Anterior cingulate cortex (tissue), 58 donors: ENCODE data around the gene HIPK4.
A peak's percentile ranks its signal among the peaks of the same experiment; 100 is the strongest.

ENCODE experiments used
- DNase-seq, 58 donors: peaks; one replicate each; lab custom pipeline; 2025; lab: John Stamatoyannopoulos, UW

Gene HIPK4

DNA sequence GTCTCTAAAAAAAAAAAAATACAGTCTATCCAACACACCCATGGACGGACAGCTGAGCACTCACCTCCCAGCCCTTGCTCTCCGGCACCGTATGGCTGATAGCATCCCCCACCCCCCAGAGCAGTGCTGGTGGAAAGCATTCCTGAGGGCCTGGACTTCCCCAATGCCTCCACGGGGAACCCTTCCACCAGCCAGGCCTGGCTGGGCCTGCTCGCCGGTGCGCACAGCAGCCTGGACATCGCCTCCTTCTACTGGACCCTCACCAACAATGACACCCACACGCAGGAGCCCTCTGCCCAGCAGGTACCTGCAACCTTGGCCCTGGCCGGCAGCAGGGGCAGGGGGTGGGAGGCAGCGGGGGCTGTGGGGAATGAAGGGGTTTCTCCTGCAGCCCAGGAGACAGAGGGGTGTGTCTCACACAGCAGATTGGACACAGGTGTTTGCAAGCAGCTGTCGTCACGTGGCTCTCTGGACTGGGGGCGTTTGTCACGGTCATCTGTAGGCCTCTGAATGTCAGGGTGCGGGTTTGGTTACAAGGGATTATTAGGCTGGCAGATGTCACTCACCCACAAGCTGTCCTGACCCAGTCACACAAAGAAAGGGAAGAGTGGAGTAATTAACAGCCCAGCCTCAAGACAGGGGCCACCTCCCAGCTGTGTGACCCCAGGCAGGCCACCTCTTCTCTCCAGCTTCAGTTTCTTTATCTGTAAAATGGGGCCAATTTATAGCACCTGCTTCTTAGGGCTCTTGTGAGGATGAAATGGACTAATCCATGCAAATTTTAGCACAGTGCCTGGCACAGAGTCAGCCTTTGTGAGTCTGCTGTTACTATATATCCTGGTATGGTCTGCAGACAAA is 22.2 kb downstream of the HIPK4 start:
- DNase-seq = no peak

DNA sequence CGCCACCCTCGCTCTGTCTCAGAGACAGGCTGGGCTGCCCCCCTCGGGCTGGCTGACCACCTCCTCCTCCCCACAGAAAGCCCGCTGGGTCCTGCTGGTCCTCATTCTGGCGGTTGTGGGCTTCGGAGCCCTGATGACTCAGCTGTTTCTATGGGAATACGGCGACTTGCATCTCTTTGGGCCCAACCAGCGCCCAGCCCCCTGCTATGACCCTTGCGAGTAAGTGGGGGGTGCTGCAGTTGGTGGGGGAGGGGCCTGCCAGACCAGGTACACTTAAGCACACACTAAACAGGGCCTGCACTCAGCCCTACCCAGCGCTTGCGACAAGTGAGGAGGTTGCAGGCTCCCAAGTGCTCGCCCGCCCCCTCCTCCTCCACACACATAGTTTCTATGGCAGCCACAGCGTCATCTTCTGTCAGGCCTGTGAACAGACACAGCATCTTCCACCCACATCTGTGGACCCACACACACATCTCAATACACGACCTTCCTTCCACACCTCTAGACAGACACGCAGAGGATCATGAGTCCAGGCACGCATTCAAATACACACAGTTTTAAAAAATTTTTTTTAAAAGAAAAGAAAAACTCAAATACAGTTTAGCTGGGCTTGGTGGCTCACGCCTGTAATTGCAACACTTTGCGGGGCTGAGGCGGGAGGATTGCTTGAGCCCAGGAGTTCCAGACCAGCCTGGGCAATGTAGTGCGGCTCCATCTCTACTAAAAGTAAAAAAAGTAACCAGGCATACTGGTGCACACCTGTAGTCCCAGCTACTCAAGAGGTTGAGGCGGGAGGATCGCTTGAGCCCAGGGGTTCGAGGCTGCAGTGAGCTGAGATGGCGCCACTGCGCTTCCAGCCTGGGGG is 23.1 kb downstream of the HIPK4 start:
- peak in 41 of 58 donors; percentile 3 to 76 (median 41) for DNase-seq

DNA sequence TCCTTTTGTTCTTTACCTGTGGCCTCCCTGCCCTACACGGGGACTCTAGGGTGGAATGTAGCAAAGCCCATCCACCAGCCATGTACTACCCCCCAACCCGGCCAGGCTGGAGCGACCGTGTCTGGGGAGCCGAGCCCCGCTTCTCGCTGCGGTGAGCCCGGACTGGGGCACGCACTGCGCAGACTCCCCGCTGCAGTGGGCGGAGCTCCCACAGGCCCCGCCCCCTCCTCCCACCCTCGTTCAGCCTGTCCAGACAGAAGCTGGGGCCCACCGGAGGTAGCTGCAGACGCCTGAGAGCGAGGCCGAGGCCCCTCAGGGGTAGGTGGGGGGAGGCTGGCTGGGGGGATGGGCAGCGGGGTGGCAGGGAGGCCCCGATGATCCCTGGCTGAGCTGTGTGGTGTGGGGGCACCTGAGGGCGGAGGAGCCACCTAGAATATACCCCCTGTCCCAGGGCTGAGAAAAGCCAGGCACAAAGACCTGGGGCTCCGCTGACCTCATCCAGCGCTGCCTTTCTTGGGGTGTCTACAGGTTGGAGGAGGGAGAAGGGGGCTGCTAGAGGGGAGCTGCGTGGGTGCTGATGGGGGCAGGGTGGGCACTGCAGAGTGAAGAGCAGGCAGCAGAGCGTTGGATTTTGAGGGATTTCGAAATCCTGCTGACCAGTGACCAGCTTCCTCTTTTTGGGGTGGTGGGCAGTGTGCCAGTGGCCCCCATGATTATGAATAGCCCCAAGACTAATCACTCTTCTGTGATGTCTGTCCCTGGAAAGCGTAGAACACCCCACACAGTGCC is 24.2 kb downstream of the HIPK4 start:
- peak; percentile 13 to 91 (median 64) for DNase-seq

DNA sequence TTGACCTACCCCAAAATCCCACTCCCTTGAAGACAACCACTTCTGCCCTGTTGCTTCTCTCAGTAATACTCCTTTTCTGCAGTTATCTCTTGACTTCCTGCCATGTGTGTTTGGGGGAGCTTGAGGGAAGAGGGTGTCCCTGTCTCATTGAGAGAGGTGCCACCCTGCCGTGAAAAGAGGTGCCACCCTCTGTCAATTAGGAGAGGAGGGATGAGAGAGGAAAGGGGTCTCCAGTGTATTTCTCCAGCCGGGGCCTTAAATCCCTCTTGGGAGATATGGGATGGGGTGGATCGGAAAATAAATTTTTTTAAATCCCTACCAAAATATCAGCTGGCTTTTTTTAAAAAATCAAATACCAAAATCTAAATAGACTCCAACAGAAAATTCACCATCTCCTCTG is 25.0 kb downstream of the HIPK4 start:
- DNase-seq = no peak

DNA sequence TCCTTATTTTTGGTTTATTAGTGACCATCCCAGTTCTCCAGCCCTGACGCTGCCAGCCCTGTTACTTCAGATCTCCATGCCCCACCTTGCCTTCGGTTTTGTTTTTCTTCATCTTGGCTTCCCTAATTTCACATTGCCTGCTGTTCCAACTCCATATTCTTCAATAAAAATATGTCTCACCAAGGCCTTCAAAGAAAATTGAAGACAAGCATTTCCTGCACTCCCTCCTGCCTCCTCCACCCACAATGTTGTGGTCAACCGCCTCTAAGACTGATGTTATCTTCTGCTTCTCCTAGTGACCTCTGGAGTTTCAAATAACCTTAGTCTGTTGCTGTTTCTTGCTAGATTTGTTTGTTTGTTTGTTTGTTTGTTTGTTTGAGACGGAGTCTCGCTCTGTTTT is 26.9 kb downstream of the HIPK4 start:
- DNase-seq = no peak

DNA sequence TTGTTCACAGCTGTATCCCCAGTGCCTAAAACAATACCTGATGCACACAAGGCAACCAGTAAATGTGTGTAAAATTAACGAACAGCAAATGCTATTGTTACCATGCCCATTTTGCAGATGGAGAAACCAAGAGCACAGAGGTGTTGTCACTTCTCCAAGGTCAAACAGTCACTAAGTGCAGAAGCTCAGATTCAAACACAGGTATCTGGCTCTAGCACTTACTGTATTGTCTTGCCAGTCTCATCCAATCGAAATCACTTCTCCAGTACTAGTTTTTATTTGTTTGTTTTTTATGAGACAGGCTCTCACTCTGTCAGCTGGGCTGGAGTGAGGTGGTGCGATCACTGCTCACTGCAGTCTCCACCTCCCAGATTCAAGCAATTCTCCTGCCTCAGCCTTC is 27.8 kb downstream of the HIPK4 start:
- DNase-seq = no peak

DNA sequence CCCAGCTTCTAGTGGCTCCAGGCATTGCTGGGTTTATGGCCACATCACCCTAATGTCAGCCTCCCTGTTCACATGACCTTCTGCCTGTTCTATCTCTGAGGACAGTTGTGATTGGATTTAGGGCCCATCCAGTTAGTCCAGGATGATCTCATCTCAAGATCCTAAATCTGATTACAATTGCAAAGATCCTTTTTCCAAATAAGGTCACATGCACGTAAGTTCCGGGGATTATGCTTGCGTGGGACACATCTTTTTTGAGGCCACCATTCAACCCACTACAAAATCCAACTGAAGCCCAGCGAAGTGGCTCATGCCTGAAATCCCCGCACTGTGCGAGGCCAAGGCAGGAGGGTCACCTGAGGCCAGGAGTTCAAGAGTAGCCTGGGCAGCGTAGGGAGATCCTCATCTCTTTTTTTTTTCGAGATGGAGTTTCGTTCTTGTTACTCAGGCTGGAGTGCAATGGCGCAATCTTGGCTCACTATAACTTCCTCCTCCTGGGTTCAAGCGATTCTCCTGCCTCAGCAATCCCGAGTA is 29.2 kb downstream of the HIPK4 start:
- DNase-seq = peak in 1 of 58 donors; percentile 23

DNA sequence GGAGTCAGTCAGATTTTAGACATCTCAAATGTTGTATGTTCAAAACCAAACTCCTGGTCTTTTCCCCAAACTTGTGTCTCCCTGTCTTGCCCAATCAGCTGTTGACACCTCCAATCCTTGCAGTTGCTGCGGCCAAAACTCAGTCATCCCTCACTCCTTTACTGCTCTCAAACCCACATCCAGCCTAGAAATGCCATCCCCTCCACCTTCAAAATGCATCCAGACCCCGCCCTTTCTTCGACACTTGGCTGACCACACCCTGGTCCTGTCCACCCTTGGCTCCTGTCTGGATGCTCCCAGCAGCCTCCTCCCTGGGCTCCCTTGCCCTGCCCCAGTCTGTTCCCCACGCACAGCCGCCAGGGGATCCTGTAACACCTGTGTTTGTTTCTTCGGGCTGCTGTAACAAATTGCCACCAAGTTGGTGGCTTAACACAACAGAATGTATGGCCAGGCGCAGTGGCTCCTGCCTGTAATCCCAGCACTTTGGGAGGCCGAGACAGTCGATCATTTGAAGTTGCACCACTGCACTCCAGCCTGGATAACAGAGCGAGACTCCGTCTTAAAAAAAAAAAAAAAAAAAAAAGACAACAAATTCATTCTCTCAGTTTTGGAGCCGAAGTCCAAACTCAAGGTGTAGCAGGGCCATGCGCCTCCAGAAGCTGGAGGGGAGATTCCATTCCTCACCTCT is 29.8 kb downstream of the HIPK4 start:
- no peak for DNase-seq

DNA sequence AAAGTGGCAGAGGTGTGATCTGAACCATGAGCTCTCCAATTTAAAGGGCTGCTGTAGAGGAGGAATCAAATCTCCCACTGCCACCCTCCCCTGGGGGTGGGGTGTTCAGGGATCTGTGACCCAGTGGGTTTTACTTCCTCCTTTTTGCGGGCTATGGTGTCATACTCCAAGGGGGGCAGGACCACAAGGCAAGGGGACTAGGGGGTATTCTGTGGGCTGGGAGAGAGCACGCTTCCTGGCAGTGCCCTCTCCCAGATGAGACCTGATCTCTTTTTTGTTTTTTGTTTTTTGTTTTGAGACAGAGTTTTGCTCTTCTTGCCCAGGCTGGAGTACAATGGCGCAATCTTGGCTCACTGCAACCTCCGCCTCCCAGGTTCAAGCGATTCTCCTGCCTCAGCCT is 31.2 kb downstream of the HIPK4 start:
- DNase-seq = peak in 4 of 58 donors; percentile 10 to 23 (median 18)

DNA sequence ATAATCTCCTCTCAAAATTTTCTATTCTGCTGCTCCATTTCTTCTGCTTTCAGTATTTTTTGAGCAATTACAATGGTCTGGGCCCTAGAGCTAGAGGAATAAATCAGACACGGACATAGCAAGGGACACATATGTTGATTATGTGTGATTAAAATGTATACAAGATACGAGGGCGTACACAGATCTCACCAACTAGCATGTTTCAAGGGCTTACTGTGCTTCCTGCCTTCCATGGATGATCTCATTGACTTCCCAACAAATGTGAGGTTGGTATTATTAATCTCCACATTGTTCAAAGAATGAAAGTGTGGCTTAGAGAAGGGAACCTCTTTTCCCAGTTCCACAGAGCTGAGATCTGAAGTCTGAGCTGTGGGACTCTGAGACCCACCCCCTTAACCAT is 32.3 kb downstream of the HIPK4 start:
- DNase-seq = no peak

DNA sequence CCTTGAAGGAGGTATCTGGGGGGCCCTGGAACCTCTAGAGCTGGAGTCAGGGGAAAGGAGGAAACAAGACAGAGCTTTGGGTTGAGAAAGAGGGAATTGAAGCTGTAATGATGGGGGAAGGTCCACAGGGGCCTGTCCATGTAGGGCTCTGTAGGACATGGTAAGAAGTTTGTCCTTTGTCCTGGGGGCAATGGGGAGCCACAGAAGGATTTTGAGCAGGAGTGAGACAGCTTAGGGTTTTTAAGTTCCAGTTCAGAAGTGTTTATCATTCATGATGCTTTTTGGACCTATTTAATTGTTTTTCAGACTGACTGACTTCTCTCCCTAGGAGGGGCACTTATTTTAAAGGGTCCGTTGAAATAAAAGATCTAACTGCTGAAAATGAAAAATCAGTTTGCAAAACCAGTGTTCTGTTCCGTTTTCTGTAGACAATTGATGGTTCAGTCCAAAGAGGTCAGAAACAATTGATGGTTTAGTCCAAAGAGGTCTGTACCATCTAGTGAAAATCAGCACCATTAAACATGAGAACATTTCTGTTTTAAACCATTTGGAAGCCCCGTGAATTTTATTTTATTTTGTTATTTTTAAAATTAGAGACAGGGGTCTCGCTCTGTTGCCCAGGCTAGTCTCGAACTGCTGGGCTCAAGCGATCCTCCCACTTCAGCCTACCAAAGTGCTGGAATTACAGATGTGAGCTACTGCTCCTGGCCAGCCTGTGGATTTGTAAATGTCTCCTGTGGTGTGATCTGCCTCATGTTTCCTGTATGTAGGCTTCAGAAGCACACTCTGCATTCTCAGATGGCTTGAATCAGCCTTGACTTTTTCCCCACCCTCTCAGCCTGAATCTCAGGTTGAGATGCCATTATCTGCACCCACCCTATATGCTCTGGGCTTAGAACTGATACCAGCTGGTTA is 33.0 kb downstream of the HIPK4 start:
- no peak for DNase-seq

DNA sequence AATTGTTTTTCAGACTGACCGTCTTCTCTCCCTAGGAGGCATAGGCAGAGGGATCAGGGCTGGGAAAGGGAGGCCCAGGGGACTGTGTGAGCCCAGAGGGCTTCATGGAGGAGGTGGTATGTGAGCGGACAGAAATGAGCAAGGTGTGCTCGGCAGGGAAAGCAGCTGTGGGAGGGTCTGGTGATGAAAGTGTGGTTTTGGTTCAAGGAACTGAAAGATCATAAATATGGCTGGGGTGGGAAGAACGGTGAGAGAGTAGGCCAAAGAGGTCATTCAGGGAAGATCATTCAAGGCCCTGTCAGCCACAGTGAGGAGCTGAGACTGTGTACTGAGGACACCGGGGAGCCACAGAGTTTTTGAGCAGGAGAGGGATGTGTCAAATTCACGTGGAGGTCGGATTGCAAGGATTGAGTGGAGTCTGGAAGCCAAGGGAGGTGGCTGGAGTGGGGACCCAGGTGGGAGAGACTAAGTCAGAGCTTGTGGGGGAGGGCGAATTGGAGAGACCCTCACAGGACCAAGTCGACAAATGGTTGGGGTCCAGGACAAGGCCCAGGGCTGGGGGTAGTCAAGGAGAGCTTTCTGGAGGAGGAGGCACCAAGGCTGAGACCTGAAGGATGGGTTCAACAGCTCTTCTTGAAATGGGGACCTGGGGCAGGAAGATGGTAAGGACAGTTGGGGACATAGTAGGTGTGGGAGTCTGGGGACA is 33.9 kb downstream of the HIPK4 start:
- no peak for DNase-seq

DNA sequence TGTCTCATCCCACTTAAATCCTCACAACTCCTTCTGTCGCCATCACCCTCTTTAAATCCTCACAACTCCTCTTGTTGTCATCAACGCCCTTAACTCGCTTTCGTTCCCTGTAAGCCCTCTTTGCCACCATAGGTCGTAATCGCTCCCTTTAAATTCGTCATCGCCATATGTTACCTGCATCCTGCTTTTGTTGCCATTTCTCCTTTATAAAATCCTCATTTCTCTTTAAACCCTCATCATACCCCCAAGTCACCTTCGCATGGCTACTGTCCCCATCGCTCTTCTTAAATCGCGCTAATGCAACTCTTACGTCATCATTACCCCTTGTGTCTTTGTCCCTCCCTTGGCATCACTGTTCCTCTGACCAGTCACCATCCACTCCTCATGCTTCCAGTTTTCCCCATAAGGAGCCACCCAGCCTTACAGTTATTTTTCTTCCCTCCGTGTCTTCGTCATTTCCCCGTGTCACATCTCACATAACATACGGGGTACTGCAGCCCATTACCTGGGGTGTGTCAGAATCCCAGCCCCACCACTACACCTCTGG is 40.9 kb downstream of the HIPK4 start:
- DNase-seq = peak in 12 of 58 donors; percentile 3 to 67 (median 18)

DNA sequence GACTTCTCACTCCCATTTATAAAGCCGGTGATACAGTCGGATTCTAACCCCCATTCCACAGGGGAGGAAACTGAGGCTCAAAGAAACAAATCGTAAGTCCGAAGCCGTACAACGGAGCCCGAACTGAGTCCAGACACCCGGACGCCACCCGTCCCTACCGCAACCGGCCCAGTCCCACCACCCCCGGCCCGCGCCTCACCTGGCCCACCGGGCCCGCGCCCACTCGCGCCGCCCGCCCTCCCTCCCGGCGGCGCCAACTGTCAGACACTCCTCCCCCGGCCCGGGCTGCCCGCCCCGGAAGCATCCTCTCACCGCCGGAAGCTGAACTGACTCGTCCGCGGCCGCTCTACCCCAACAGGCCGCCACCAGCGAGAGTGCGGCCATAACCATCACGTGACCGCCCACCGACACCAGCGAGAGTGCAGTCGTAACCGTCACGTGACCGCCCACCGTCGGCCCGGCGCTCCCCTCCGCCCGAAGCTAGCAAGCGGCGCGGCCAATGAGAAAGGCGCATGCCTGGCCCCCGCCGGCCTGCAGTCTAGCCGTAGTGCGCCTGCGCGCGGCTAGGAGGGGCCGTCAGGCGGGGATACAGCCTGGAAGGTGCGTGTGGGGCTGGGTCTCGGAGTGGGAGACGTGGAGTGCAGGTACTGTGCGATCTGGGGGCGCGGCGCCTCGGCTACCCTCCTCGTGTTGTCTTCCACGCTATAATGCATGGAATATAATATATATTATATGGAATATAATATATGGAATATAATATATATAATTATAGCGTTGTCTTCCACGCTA is 41.7 kb downstream of the HIPK4 start, which contains the start of the genes C19orf47 and PLD3:
Gene C19orf47 (minus strand): TSS at position 273 of the 789 bp plus-strand sequence. CDS start 6,540 bp downstream, outside the sequence.
Gene PLD3 (plus strand): TSS at position 571 of the 789 bp plus-strand sequence. CDS start 17,789 bp downstream, outside the sequence.
- DNase-seq = peak; percentile 90 to 100 (median 99)

DNA sequence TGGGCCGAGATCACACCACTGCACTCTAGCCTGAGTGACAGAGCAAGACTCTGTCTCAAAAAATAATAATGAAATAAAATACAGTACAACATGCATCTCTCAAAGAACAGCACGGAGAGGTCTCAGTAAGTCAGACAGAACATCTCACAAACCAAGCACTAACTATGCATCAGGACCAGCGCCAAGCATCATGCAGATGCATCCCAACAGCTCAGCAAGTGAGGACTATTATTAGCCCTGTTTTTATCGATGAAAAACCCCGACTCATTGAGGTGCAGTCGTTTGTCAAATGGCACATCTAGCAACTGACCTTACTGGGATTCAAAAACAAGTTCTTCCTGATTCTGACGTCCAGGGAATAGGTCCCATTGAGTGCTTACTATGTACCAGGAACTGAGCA is 45.6 kb downstream of the HIPK4 start:
- DNase-seq = no peak

DNA sequence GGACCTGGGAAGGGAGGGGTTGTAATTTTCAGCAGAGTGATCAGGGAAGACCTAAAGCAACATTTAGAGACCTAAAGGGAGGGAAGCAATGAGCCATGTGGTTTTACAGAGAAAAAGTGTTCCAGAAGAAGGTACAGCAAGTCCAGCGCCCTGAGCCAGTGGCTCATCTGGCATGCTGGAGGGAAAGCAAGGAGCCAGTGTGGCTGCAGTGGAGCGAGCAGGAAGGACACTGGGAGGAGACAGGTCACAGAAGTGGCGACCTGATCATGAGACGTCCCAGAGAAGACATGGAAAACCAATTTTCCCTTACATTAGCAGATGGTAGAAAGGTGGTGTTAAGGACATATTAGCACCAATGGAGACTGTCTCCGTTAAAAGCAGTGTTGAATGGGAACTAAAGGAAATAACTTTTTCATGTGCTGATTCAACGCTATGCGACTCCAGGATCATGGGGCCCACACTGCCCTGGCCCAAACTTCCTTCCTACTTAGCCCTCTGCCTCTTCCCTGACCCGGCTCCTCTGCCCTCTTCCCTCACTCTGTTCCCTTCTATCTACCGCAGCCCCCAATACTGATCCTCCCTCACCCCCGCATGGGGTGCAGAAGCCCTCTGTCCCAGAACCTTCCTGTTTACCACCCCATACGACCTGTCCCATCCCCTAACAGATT is 47.2 kb downstream of the HIPK4 start:
- DNase-seq = no peak
